ENCODE measurements around the gene GEMIN8. TPM values are rescaled to one million over a fixed set of nuclear protein-coding genes. Genes with fewer than 3 reads are reported as not detected.

The GEMIN8 gene
- total RNA-seq, 2 experiments from 2014 or later: 23.2 to 25.6 TPM

DNA sequence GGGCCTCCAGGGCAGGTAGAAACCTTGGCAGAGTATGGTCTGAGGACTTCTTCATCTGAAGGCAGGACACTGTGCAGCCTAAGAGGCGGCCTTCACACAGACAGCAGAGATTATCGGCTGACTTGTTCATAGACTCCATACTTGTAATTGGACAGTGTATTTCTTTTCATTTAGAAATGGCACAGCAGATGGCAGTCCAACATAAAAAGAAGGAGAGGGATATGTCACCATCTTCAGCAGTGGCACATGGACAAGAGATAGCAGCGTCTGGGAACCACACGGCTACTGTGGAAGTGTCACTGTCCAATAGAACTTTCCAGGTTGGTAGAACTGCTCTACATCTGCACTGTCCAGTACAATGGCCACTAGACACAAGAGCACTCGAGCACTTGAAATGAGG lies 21.7 kb upstream of the GEMIN8 start:
- no TSS peak for BruUV-seq (replicated peaks)
- no peak overlapping the region for H3K4me3 ChIP-seq (ENCODE audit: low read depth, low read length, poor library complexity, severe bottlenecking)
- ChIA-PET POLR2A (no interaction called here), CTCF (ENCODE audit: unreplicated experiment) (no interaction called here)
- intact Hi-C loops (cut with micrococcal nuclease; ENCODE audit: unreplicated experiment): no loop called here
- H4K20me1 ChIP-seq (ENCODE audit: insufficient read depth, low read length): no peaks in the 10 kb centered on the region
- no peak overlapping the region for H3K4me2 ChIP-seq (ENCODE audit: low read length)
- H3K9me3 ChIP-seq (ENCODE audit: low read length): no peaks in the 10 kb centered on the region
- no peaks in the 10 kb centered on the region for H3K9me2 ChIP-seq (ENCODE audit: insufficient read depth, low read length)
- H2AFZ ChIP-seq (ENCODE audit: low read length): no peak overlapping the region
- H3K27ac ChIP-seq (ENCODE audit: low read depth, low read length, poor library complexity, severe bottlenecking): no peak overlapping the region
- DNase-seq (ENCODE audit: low spot score): no peak
- no peaks in the 10 kb centered on the region for H3K4me1 ChIP-seq (ENCODE audit: insufficient read depth, low read length, poor library complexity, severe bottlenecking)
- TF ChIP-seq, protein P1, sequence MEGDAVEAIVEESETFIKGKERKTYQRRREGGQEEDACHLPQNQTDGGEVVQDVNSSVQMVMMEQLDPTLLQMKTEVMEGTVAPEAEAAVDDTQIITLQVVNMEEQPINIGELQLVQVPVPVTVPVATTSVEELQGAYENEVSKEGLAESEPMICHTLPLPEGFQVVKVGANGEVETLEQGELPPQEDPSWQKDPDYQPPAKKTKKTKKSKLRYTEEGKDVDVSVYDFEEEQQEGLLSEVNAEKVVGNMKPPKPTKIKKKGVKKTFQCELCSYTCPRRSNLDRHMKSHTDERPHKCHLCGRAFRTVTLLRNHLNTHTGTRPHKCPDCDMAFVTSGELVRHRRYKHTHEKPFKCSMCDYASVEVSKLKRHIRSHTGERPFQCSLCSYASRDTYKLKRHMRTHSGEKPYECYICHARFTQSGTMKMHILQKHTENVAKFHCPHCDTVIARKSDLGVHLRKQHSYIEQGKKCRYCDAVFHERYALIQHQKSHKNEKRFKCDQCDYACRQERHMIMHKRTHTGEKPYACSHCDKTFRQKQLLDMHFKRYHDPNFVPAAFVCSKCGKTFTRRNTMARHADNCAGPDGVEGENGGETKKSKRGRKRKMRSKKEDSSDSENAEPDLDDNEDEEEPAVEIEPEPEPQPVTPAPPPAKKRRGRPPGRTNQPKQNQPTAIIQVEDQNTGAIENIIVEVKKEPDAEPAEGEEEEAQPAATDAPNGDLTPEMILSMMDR (conservative IDR thresholded peaks at IDR 0.05; ENCODE audit: low read length): no peak
- no peak for TF ChIP-seq EZH2phosphoT487 (IDR thresholded peaks at IDR 0.05; ENCODE audit: borderline replicate concordance, low read depth, low read length)
- no peaks in the 10 kb centered on the region for H3K79me2 ChIP-seq (ENCODE audit: insufficient read depth, low read depth, low read length)
- H3K36me3 ChIP-seq (ENCODE audit: insufficient read depth, low read length): no peaks in the 10 kb centered on the region

DNA sequence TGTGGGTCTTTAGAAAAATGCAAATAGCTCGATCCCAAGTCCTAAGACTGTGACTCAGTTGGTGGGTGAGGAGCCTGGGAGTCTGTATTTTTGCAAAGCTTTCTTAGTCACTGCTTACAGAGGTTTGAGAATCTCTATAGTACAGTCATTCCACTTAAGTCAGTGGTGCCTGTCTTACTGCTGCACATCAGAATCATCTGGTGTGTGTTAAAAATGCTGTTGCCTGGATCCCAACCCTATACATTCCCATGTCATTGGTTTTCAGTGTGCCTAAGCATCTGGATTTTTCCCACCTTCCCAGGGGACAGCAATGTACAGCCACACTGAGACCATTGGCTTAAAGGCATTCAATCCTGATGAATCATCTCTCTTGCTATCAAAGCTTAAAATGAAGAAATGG lies 21.0 kb upstream of the GEMIN8 start:
- CTCF ChIA-PET (ENCODE audit: unreplicated experiment): no interaction called here
- Histone ChIP-seq H3K27ac (ENCODE audit: low read depth, low read length, poor library complexity, severe bottlenecking) (no peak overlapping the region), H3K4me2 (ENCODE audit: low read length) (no peak overlapping the region), H3K4me3 (ENCODE audit: low read depth, low read length, poor library complexity, severe bottlenecking) (no peak overlapping the region), H3K4me1 (ENCODE audit: insufficient read depth, low read length, poor library complexity, severe bottlenecking) (no peaks in the 10 kb centered on the region), H3K9me2 (ENCODE audit: insufficient read depth, low read length) (no peaks in the 10 kb centered on the region), H3K79me2 (ENCODE audit: insufficient read depth, low read depth, low read length) (no peaks in the 10 kb centered on the region), H3K9me3 (ENCODE audit: low read length) (no peaks in the 10 kb centered on the region), H4K20me1 (ENCODE audit: insufficient read depth, low read length) (no peaks in the 10 kb centered on the region), H2AFZ (ENCODE audit: low read length) (no peak overlapping the region), H3K36me3 (ENCODE audit: insufficient read depth, low read length) (no peaks in the 10 kb centered on the region)
- intact Hi-C loops (cut with micrococcal nuclease; ENCODE audit: unreplicated experiment): no loop called here
- no peak for DNase-seq (ENCODE audit: low spot score)
- no peak for TF ChIP-seq EZH2phosphoT487 (IDR thresholded peaks at IDR 0.05; ENCODE audit: borderline replicate concordance, low read depth, low read length)
- TF ChIP-seq, protein P1 (conservative IDR thresholded peaks at IDR 0.05; ENCODE audit: low read length): no peak
- POLR2A ChIA-PET: no interaction called here
- BruUV-seq (replicated peaks): no TSS peak

GRCh38 chrX:14043209-14043608 lies 13.5 kb upstream of the GEMIN8 start:
- Histone ChIP-seq H2AFZ (ENCODE audit: low read length) (no peak overlapping the region), H3K9me2 (ENCODE audit: insufficient read depth, low read length) (no peaks in the 10 kb centered on the region), H4K20me1 (ENCODE audit: insufficient read depth, low read length) (no peaks in the 10 kb centered on the region), H3K4me2 (ENCODE audit: low read length) (no peak overlapping the region), H3K4me3 (ENCODE audit: low read depth, low read length, poor library complexity, severe bottlenecking) (no peak overlapping the region), H3K27ac (ENCODE audit: low read depth, low read length, poor library complexity, severe bottlenecking) (no peak overlapping the region), H3K9me3 (ENCODE audit: low read length) (no peaks in the 10 kb centered on the region), H3K36me3 (ENCODE audit: insufficient read depth, low read length) (no peaks in the 10 kb centered on the region), H3K79me2 (ENCODE audit: insufficient read depth, low read depth, low read length) (no peaks in the 10 kb centered on the region), H3K4me1 (ENCODE audit: insufficient read depth, low read length, poor library complexity, severe bottlenecking) (no peaks in the 10 kb centered on the region)
- POLR2A ChIA-PET: no interaction called here
- CTCF ChIA-PET (ENCODE audit: unreplicated experiment): no interaction called here
- TF ChIP-seq, protein P1 (conservative IDR thresholded peaks at IDR 0.05; ENCODE audit: low read length): no peak
- no TSS peak for BruUV-seq (replicated peaks)
- intact Hi-C loops (cut with micrococcal nuclease; ENCODE audit: unreplicated experiment): no loop called here
- no peak for DNase-seq (ENCODE audit: low spot score)

Measured in OCI-LY7 (cell line).